Breast epithelium (tissue), 4 donors: ENCODE data around the gene SAMD10. TPM values are rescaled to one million over a fixed set of nuclear protein-coding genes. Genes with fewer than 3 reads are reported as not detected.

ENCODE experiments used
- DNase-seq, 2 donors: peaks; one replicate each; pipeline ENCODE4 v3.0.0-alpha.2; 2019; ENCODE audit warnings: low spot score in 2 of 2
- H3K27ac ChIP-seq, 2 donors: fragments of 200-600 bp; sonication (generic) in 1 of 2; one replicate each; pipeline ENCODE4 v1.5.1; 2016 to 2019; ENCODE audit warnings: mild to moderate bottlenecking in 1 of 2
- H3K27me3 ChIP-seq, 2 donors: fragments of 200-600 bp; sonication (generic) in 1 of 2; one replicate each; pipeline versions ENCODE4 v1.5.1 to v1.6.0; 2017 to 2019; ENCODE audit warnings: control low read depth in 1 of 2, mild to moderate bottlenecking in 1 of 2
- H3K36me3 ChIP-seq: fragments of 200-600 bp; one replicate; pipeline ENCODE4 v1.5.1; 2019
- H3K4me1 ChIP-seq, 2 donors: fragments of 200-600 bp; sonication (generic); one replicate each; pipeline ENCODE4 v1.5.1; 2016 to 2019; ENCODE audit warnings: control low read depth in 1 of 2
- H3K4me3 ChIP-seq, 3 donors: fragments of 200-600 bp; sonication (generic); 1 replicate in 2 of 3; 2 replicates in 1 of 3; pipeline ENCODE4 v1.5.1; 2016 to 2019; ENCODE audit warnings: mild to moderate bottlenecking in 3 of 3, moderate library complexity in 2 of 3
- H3K9me3 ChIP-seq, 2 donors: fragments of 200-600 bp; sonication (generic) in 1 of 2; one replicate each; pipeline ENCODE4 v1.5.1; 2016 to 2019; ENCODE audit warnings: control low read depth in 1 of 2
- POLR2A ChIP-seq: fragments of 450-650 bp; IDR thresholded peaks from one replicate; pipeline ENCODE4 v1.6.1; 2016; ENCODE audit warnings: antibody characterized with exemption, mild to moderate bottlenecking, moderate library complexity
- POLR2AphosphoS5 ChIP-seq, 3 donors: sonication (generic); formaldehyde crosslinking; IDR thresholded peaks; one replicate each; pipeline ENCODE4 v1.6.1; 2017; ENCODE audit warnings: antibody characterized with exemption in 3 of 3
- intact Hi-C: fragments of 100-400 bp; cut with DNase I; formaldehyde crosslinking; loops from one replicate; pipeline ENCODE4 v1.15.1; 2023; ENCODE audit warnings: low total_unique reads
- total RNA-seq, 3 donors: library from RNA; depleted of rRNA; stranded (reverse); fragments of >200 nt; gene quantifications; one replicate each; pipeline ENCODE4 v1.1.0, GENCODE V29; 2016
- TF ChIP-seq, protein P1 (sequence below), 3 donors: fragments of 450-650 bp; IDR thresholded peaks; one replicate each; pipeline ENCODE4 v1.5.1; 2016 to 2017; ENCODE audit warnings: antibody characterized with exemption in 3 of 3, mild to moderate bottlenecking in 3 of 3, moderate library complexity in 3 of 3

The SAMD10 gene
- total RNA-seq, 3 donors from 2014 or later: 0.96 to 3.3 (median 2.8) TPM

GRCh38 chr20:63957004-63957689, 22.3 kb downstream of the SAMD10 start:
- DNase-seq: peak in 1 of 2 donors; percentile 74
- H3K36me3 ChIP-seq: peaks cover 8% of the 10 kb centered on the region
- H3K4me1 ChIP-seq: peaks cover 20 to 22% of the 10 kb centered on the region in 2 donors
- H3K27ac ChIP-seq: peak overlapping the region; percentile 78 to 86
- intact Hi-C loops: no loop called here
- peak overlapping the region; percentile 94 to 100 (median 98) for H3K4me3 ChIP-seq
- TF ChIP-seq POLR2A (no peak), POLR2AphosphoS5 (IDR thresholded peaks at IDR 0.05) (peak in 1 of 3 donors; percentile 39)
- TF ChIP-seq, protein P1, sequence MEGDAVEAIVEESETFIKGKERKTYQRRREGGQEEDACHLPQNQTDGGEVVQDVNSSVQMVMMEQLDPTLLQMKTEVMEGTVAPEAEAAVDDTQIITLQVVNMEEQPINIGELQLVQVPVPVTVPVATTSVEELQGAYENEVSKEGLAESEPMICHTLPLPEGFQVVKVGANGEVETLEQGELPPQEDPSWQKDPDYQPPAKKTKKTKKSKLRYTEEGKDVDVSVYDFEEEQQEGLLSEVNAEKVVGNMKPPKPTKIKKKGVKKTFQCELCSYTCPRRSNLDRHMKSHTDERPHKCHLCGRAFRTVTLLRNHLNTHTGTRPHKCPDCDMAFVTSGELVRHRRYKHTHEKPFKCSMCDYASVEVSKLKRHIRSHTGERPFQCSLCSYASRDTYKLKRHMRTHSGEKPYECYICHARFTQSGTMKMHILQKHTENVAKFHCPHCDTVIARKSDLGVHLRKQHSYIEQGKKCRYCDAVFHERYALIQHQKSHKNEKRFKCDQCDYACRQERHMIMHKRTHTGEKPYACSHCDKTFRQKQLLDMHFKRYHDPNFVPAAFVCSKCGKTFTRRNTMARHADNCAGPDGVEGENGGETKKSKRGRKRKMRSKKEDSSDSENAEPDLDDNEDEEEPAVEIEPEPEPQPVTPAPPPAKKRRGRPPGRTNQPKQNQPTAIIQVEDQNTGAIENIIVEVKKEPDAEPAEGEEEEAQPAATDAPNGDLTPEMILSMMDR (IDR thresholded peaks at IDR 0.05): peak in 1 of 3 donors; percentile 8
- no peaks in the 10 kb centered on the region for H3K9me3 ChIP-seq
- H3K27me3 ChIP-seq: no peaks in the 10 kb centered on the region

GRCh38 chr20:63956664-63957003, 22.8 kb downstream of the SAMD10 start:
- no peak for DNase-seq
- TF ChIP-seq POLR2AphosphoS5 (IDR thresholded peaks at IDR 0.05): no peak
- no peak for TF ChIP-seq POLR2A
- TF ChIP-seq, protein P1 (IDR thresholded peaks at IDR 0.05): no peak
- H3K27me3 ChIP-seq: no peaks in the 10 kb centered on the region
- H3K4me1 ChIP-seq: peaks cover 20 to 26% of the 10 kb centered on the region in 2 donors
- intact Hi-C loops: no loop called here
- peak overlapping the region; percentile 78 to 86 for H3K27ac ChIP-seq
- H3K9me3 ChIP-seq: no peaks in the 10 kb centered on the region
- H3K36me3 ChIP-seq: peaks cover 4% of the 10 kb centered on the region
- H3K4me3 ChIP-seq: peak overlapping the region; percentile 94 to 100 (median 98)

GRCh38 chr20:63955827-63956663, 23.4 kb downstream of the SAMD10 start, which contains the start of gene UCKL1:
Gene UCKL1, minus strand, starts transcription at chr20:63956416. Its CDS starts 44 bp downstream, at chr20:63956372.
- Histone ChIP-seq H3K27me3 (no peaks in the 10 kb centered on the region), H3K4me1 (peaks cover 20 to 31% of the 10 kb centered on the region in 2 donors), H3K36me3 (no peaks in the 10 kb centered on the region), H3K9me3 (no peaks in the 10 kb centered on the region), H3K27ac (peak within 1 kb of the TSS; percentile 86 to 98), H3K4me3 (peak within 1 kb of the TSS; percentile 94 to 100 (median 98))
- intact Hi-C loops: no loop called here
- DNase-seq: peak; percentile 90 to 94
- TF ChIP-seq POLR2A: peak; percentile 35
- TF ChIP-seq, protein P1 (IDR thresholded peaks at IDR 0.05): no peak
- peak; percentile 43 to 76 (median 62) for TF ChIP-seq POLR2AphosphoS5 (IDR thresholded peaks at IDR 0.05)

- peaks cover 20 to 32% of the 10 kb centered on the region in 2 donors for H3K4me1 ChIP-seq
- intact Hi-C loops: no loop called here
- H3K9me3 ChIP-seq: no peaks in the 10 kb centered on the region
- H3K27me3 ChIP-seq: no peaks in the 10 kb centered on the region
- TF ChIP-seq, protein P1 (IDR thresholded peaks at IDR 0.05): peak in 1 of 3 donors; percentile 6
- no peak for TF ChIP-seq POLR2AphosphoS5 (IDR thresholded peaks at IDR 0.05)
- TF ChIP-seq POLR2A: no peak
- no peaks in the 10 kb centered on the region for H3K36me3 ChIP-seq
- peak overlapping the region; percentile 94 to 100 (median 98) for H3K4me3 ChIP-seq
- peak overlapping the region; percentile 86 to 98 for H3K27ac ChIP-seq
- no peak for DNase-seq
These were observed 24.1 kb downstream of the SAMD10 start for GRCh38 chr20:63955281-63955826.
